ENCODE data around the gene DPM3.
A peak's percentile ranks its signal among the peaks of the same experiment; 100 is the strongest.

DNA sequence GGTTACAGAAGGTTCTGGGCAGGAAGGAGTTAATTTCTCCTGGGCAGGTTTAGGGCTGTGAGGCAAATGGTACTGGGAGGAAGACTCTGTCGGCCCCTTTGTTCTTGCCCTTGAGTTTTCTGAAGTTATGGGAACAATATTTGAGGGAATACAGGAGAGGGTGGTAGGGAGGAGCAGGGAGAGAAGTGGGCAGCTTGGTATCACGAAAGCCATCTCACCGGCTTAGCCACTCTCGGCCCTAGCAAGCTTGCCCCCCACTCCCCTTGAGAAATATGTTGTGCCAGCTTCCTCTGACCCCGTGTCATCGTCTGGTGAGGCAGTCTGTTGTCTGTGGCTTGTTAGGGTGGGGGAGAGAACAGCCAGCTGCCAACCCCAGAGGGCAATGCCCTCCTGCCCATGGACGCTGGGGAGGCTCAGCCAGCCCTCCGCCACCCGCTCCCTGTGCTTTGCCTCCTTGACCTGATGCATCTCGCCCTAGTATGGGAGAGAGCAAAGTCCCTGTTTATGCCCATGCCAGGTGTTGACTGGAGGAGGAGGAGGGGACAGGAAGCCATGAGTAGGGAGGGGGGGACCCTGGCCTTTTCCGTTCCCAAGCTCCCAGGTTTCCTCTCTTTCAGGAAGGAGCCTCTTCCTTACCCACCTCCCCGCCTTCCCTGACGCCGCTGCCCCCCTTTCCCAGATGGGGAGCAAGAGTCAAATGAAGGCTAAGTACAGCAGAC, 11.4 kb downstream of the DPM3 start:
- TF ChIP-seq POLR2A (IDR thresholded peaks at IDR 0.05), result peak in 1 of 2 donors; percentile 31
- TF ChIP-seq CTCF (IDR thresholded peaks at IDR 0.05), result no peak
